Activated CD4-positive, alpha-beta T cell treated with anti-CD3 and anti-CD28 coated beads, Interleukin-2, amount 10 ng/mL, durations not matched to agents 7 days and 5 days (primary cell): Measurements from ENCODE around the gene YARS1. TPM values are rescaled to one million over a fixed set of nuclear protein-coding genes. Genes with fewer than 3 reads are reported as not detected.

Experiments
- CTCF ChIA-PET: fragments of 350-600 bp; sonication (Branson Sonifier 250); formaldehyde crosslinking; loops from one replicate; lab custom pipeline; 2021; ENCODE audit warnings: antibody characterized with exemption; lab: Charles Lee
- POLR2A ChIA-PET: fragments of 350-600 bp; sonication (Branson Sonifier 250); formaldehyde crosslinking; loops from one replicate; lab custom pipeline; 2021; ENCODE audit warnings: antibody characterized with exemption; lab: Charles Lee
- DNase-seq: peaks from one replicate; pipeline ENCODE4 v3.0.0-alpha.2; 2020
- H3K27ac Mint-ChIP-seq: one replicate; pipeline ENCODE4 v1.8.0; 2021; ENCODE audit warnings: mild to moderate bottlenecking, moderate library complexity, mixed read lengths
- H3K27me3 Mint-ChIP-seq: one replicate; pipeline ENCODE4 v1.8.0; 2021; ENCODE audit warnings: mixed read lengths
- H3K36me3 Mint-ChIP-seq: one replicate; pipeline ENCODE4 v1.8.0; 2021; ENCODE audit warnings: low read depth, mixed read lengths
- H3K4me1 Mint-ChIP-seq: one replicate; pipeline ENCODE4 v1.8.0; 2021; ENCODE audit warnings: mixed read lengths
- H3K4me3 Mint-ChIP-seq: one replicate; pipeline ENCODE4 v1.8.0; 2021; ENCODE audit warnings: mild to moderate bottlenecking, moderate library complexity, mixed read lengths
- H3K9me3 Mint-ChIP-seq: one replicate; pipeline ENCODE4 v1.8.0; 2021; ENCODE audit warnings: mixed read lengths
- total RNA-seq, 2 experiments: library from RNA; stranded (reverse); gene quantifications; one replicate each; pipeline ENCODE4 v1.2.3, GENCODE V29; 2021

YARS1 gene
- total RNA-seq, 2 experiments from 2014 or later = 167 to 196 TPM

DNA sequence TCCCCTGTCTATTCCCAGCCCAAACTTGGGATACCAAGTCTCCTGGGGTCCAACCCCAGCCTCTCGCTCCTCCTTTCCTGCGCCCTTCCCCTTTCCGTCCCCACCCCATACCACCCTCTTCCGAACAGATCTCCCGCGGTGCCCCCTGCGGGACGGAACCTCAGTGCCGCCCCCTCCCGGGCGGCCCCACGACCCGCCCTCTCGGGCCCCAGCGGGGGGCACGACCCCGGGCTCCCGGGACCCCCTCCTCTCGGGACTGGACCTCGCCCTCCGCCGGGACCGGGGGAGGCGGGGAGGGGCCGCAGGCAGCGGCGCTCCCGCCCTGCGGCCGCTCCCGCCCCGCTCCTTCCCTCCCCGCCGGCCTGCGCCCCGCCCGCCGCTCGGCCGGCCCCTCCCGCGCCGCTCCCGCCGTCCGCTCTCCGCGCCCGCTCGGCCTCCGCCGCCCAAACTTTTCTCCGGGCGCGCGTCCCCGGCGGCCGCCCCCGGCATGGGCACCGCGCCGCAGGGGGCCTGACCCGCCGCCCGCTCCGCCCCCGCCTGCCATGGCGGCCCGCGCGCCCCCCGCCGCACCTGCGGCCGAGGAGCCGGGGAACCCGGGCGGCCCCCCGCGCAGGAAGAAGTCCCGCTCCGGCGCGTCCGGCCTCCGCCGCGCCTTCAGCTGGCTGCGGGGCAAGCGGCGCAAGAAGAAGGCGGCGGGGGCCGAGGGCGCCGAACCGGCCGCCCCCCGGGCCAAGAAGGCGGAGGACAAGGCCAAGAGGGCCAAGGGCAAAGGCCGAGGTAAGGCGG, 75.6 kb downstream of the YARS1 start:
- ChIA-PET POLR2A (no interaction called here), CTCF (interaction anchor here (0.5 to 1.3 kb wide), 2 partner anchors 20 to 340 kb away, joined by 3 read pairs; no protein-coding TSS in a partner anchor)
- no peaks in the 10 kb centered on the region for H3K36me3 Mint-ChIP-seq
- no peaks in the 10 kb centered on the region for H3K4me1 Mint-ChIP-seq
- DNase-seq = no peak
- H3K27ac Mint-ChIP-seq = no peak overlapping the region
- no peaks in the 10 kb centered on the region for H3K9me3 Mint-ChIP-seq
- H3K4me3 Mint-ChIP-seq = peak overlapping the region; percentile 62
- H3K27me3 Mint-ChIP-seq = peaks cover 41% of the 10 kb centered on the region

DNA sequence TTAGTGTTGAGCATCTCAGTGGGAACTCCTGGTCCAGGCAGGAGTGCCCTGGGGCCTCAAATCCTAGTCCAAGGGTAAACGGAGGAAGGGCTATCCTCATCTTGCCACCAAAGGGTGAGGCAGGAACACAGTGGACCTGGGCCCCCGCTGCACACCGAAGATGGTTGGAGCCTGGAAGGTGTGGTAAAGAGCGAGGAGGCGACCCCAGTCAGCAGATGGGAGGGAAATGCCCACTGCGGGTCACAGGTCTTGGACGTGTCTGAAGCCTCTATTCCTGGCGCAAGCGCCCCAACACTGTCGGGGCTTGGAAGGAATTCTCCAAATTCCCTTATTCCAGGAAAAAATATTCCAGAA, 76.1 kb downstream of the YARS1 start:
- ChIA-PET CTCF (no interaction called here), POLR2A (no interaction called here)
- no peak for DNase-seq
- no peaks in the 10 kb centered on the region for H3K9me3 Mint-ChIP-seq
- no peaks in the 10 kb centered on the region for H3K4me1 Mint-ChIP-seq
- H3K27me3 Mint-ChIP-seq = peaks cover 41% of the 10 kb centered on the region
- H3K36me3 Mint-ChIP-seq = no peaks in the 10 kb centered on the region
- H3K27ac Mint-ChIP-seq = no peak overlapping the region
- H3K4me3 Mint-ChIP-seq = peak overlapping the region; percentile 62

- ChIA-PET CTCF (interaction anchor here (0.8 to 1.5 kb wide), 2 partner anchors 12 to 25 kb away, joined by 3 read pairs; no protein-coding TSS in a partner anchor), POLR2A (no interaction called here)
- Mint-ChIP-seq H3K36me3 (no peaks in the 10 kb centered on the region), H3K4me3 (no peak overlapping the region), H3K4me1 (no peaks in the 10 kb centered on the region), H3K9me3 (no peaks in the 10 kb centered on the region), H3K27me3 (peaks cover 16% of the 10 kb centered on the region), H3K27ac (no peak overlapping the region)
- DNase-seq = no peak
Measured at GRCh38 chr1:32736812-32737791, 80.1 kb downstream of the YARS1 start.

GRCh38 chr1:32733582-32734321, 83.4 kb downstream of the YARS1 start:
- H3K27me3 Mint-ChIP-seq = peaks cover 4% of the 10 kb centered on the region
- DNase-seq = no peak
- POLR2A ChIA-PET = no interaction called here
- no peaks in the 10 kb centered on the region for H3K36me3 Mint-ChIP-seq
- H3K4me1 Mint-ChIP-seq = peaks cover 10% of the 10 kb centered on the region
- no peak overlapping the region for H3K4me3 Mint-ChIP-seq
- H3K27ac Mint-ChIP-seq = no peak overlapping the region
- no peaks in the 10 kb centered on the region for H3K9me3 Mint-ChIP-seq
- CTCF ChIA-PET = interaction anchor here (0.8 kb wide), 1 partner anchor 22 kb away, joined by 4 read pairs; no protein-coding TSS in a partner anchor

DNA sequence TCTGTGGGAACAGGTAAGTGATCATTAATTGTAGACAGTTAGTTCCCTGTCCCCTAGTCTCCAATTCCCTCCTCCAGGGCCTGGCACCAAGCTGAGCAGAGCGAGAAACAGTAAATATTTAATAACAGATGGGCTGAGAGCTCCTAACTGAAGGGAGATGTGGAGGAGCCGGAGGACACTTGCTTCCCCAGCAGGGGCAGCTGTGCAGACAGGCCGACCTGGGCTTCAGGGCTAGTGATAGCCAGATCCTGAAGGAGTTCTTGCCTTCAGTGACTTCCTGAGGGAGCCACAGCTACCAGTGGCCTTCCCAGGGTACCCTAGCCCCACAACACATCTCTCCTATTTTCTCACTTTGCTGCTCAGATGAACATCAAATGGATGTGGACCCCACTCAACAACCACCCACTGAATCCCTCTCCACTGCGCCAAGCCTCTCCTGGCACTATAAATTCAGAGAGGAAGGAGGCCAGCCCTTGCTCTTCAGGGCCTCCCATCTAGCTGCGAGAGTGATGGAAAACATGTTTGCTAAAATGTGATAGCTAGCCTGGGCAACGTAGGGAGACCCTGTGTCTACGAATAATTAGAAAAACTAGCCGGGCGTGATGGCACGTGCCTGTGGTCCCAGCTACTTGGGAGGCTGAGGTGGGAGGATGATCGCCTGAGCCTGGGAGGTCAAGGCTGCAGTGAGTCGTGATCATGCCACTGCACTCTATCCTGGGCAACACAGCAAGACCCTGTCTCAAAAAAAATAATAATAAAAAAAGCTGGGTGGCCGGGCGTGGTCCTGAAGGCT, 87.7 kb downstream of the YARS1 start:
- H3K4me1 Mint-ChIP-seq = peaks cover 25% of the 10 kb centered on the region
- no peaks in the 10 kb centered on the region for H3K36me3 Mint-ChIP-seq
- H3K4me3 Mint-ChIP-seq = no peak overlapping the region
- DNase-seq = no peak
- no peaks in the 10 kb centered on the region for H3K9me3 Mint-ChIP-seq
- H3K27me3 Mint-ChIP-seq = no peaks in the 10 kb centered on the region
- no peak overlapping the region for H3K27ac Mint-ChIP-seq
- ChIA-PET CTCF (interaction anchor here (1.1 to 2.9 kb wide), 3 partner anchors 17 to 209 kb away, joined by 3 to 16 read pairs (median 3); no protein-coding TSS in a partner anchor), POLR2A (no interaction called here)

- H3K27ac Mint-ChIP-seq = no peak overlapping the region
- H3K4me1 Mint-ChIP-seq = peaks cover 26% of the 10 kb centered on the region
- H3K27me3 Mint-ChIP-seq = no peaks in the 10 kb centered on the region
- no peaks in the 10 kb centered on the region for H3K9me3 Mint-ChIP-seq
- POLR2A ChIA-PET = no interaction called here
- no peak for DNase-seq
- CTCF ChIA-PET = interaction anchor here (0.7 to 2.9 kb wide), 6 partner anchors 11 to 370 kb away, joined by 3 to 16 read pairs (median 4); no protein-coding TSS in a partner anchor
- no peak overlapping the region for H3K4me3 Mint-ChIP-seq
- H3K36me3 Mint-ChIP-seq = no peaks in the 10 kb centered on the region
Measured at GRCh38 chr1:32728413-32729077, 88.6 kb downstream of the YARS1 start.

GRCh38 chr1:32727876-32728275, 89.3 kb downstream of the YARS1 start:
- peaks cover 1% of the 10 kb centered on the region for H3K27me3 Mint-ChIP-seq
- no peaks in the 10 kb centered on the region for H3K9me3 Mint-ChIP-seq
- DNase-seq = no peak
- ChIA-PET POLR2A (no interaction called here), CTCF (interaction anchor here (0.7 to 2.9 kb wide), 5 partner anchors 10 to 370 kb away, joined by 3 to 16 read pairs (median 6); no protein-coding TSS in a partner anchor)
- no peaks in the 10 kb centered on the region for H3K36me3 Mint-ChIP-seq
- no peak overlapping the region for H3K4me3 Mint-ChIP-seq
- no peak overlapping the region for H3K27ac Mint-ChIP-seq
- H3K4me1 Mint-ChIP-seq = peaks cover 26% of the 10 kb centered on the region

GRCh38 chr1:32725615-32725982, 91.6 kb downstream of the YARS1 start:
- Mint-ChIP-seq H3K4me1 (peaks cover 18% of the 10 kb centered on the region), H3K27ac (no peak overlapping the region), H3K4me3 (no peak overlapping the region), H3K36me3 (no peaks in the 10 kb centered on the region), H3K9me3 (no peaks in the 10 kb centered on the region), H3K27me3 (peaks cover 9% of the 10 kb centered on the region)
- no peak for DNase-seq
- ChIA-PET CTCF (interaction anchor here (2.5 kb wide), 1 partner anchor 13 kb away, joined by 13 read pairs; no protein-coding TSS in a partner anchor), POLR2A (interaction anchor here (0.6 kb wide), 1 partner anchor 106 kb away, joined by 3 read pairs; no protein-coding TSS in a partner anchor)

Other genes with a start within 250 kb of the YARS1 start
- gene ZBTB8OS, start 166.8 kb downstream of the YARS1 start, total RNA-seq = 10 to 100 TPM; 51.0 to 57.6 TPM
- gene RBBP4, start 166.2 kb downstream of the YARS1 start, total RNA-seq = 100 to 1,000 TPM; 311 TPM
- not detected for gene SYNC, start 114.6 kb downstream of the YARS1 start, total RNA-seq
- 10 to 100 TPM; 58.0 to 65.8 TPM for gene S100PBP, start 295 bp upstream of the YARS1 start, total RNA-seq
- gene FNDC5, start 53.6 kb upstream of the YARS1 start, total RNA-seq = not detected
- not detected for gene HPCA, start 69.1 kb upstream of the YARS1 start, total RNA-seq
- not detected for gene TMEM54, start 84.0 kb upstream of the YARS1 start, total RNA-seq
- gene RNF19B, start 147.5 kb upstream of the YARS1 start, total RNA-seq = 10 to 100 TPM; 18.4 to 20.1 TPM
- gene AK2, start 219.5 kb upstream of the YARS1 start, total RNA-seq = 100 to 1,000 TPM; 181 to 193 TPM